CD1c-positive myeloid dendritic cell (primary cell): Measurements from ENCODE around the gene CXCL17.
A peak's percentile ranks its signal among the peaks of the same experiment; 100 is the strongest.

Experiments
- DNase-seq: peaks from one replicate; pipeline ENCODE4 v3.0.0-alpha.2; 2016; ENCODE audit errors: extremely low spot score

The CXCL17 gene

GRCh38 chr19:42401365-42402303 is 41.1 kb downstream of the CXCL17 start:
- DNase-seq = peak; percentile 71

GRCh38 chr19:42400404-42400803 is 42.3 kb downstream of the CXCL17 start:
- no peak for DNase-seq

DNA sequence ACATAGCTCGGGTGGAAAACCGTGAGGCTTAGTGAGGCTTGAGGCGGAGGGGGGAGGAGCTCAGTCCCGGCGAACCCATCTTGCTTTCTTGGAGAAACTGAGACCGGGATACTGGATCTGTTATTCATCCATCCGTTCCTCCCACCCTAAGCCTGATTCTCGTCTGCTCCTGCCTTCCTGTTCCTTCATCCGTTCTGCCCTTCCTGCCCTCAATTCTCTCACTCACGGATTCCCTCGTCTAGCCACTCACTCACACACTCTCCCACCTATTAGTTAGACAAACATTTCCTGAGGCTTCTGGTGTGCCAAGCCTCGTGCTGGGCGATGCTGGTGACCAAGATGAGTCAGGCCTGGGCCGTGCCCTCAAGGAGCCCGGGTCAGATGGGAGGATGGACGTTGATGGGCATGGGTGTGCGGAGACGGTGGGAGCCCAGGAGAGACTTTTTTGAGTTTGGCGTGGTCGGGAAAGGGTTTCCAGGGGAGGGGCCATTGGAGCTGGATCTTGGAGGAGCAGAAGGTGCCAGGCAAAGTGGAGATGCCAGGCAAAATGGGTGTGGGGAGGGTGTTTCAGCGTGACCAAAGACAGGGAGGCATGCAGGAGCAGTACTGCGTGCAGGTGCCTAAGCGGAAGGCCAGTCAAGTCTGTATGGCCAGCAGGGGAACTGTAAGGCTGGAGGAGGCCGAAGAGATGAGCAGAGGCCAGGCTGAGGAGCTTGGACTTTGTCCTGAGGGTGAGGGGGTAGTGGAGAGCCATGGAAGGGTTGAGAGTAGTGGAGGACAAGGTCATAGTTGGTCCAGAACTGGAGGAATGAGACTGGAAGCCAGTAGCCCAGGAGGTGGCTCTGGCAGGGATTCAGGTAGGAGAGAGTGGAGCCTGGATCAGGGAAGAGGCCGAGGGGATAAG is 45.2 kb downstream of the CXCL17 start:
- DNase-seq = no peak

DNA sequence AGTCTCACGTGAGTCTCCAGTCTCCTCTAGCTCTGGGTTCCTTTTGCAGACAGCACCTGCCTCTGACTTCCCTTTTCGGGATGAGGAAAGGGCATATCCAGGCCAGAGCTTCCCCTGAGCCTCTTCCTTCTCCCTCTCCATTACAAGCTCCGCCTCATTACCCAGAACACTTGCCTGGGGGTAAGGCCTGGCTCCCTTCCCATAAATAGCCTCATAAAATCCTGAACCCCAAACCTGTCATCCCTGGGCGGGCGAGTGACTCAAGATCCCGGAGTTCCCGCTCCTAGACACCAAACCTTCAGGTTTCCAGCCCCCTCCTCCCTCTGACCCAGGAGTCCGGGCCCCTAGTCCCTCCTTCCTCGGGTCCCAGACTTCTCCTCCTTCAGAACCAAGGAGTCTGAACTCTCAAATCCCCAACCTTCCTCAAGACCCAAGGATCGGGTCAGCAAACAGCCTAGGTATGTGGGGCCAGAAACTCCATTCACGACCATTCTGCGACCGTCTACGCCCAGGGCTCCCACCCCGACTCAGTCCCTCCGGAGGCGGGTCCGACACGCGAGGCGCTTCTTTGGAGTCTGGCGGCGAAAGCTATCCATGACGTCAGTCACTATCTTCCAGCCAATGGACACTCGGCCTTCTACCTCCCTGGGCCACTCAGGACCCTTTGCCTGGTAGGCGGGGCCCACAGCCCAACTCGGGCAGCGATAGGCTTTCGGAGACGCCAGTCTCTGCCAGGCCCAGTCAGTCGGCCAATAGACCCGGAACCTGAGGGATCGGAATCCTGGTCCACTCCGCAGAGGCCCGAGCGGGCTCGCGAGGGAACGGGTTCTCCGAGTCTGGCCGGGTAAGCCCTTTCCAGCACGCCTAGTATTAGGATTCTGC is 46.1 kb downstream of the CXCL17 start:
- DNase-seq = peak; percentile 98

GRCh38 chr19:42394751-42395150 is 48.0 kb downstream of the CXCL17 start:
- DNase-seq = no peak

DNA sequence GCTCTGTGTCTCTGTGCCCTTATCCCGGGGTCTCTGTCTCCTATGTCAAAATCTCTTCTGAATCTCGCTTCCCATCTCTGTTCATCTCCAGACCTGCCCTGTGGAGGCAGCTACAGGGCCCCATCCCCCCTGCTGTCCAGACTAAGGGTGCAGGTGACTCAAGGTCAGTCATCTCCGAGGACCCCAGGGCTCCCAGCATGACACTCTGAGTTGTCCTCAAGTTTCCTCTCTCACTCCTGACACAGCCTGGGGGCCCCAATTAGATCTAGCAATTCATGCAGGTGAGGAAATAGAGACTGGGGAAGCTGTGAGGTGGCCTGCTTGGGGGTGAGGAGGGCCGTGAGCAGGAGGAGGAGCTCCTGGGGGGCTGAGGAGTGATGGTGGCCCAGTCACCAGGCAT is 50.6 kb downstream of the CXCL17 start:
- no peak for DNase-seq

DNA sequence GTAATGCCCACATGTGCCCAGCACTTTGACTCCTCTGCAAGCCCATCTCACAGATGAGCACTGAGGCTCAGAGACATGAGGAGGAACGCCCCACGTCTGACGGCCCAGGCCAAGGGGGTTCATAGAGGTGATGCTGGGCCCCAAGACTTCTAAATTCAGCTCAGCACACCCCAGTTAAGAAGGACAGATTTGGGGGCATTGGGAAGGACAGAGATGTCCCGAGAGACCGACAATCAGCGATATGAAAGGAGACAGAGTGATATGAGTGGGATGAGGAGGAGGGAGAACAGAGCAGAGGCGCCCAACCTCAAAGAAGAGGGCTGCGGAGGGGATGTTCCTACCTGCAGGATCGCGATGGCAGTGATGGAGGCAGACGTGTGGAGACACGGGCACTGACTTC is 52.8 kb downstream of the CXCL17 start, which contains the start of gene CNFN:
Gene CNFN, minus strand, starts transcription at position 399 of the 400 bp plus-strand sequence. CDS start 1,260 bp downstream, outside the sequence.
- DNase-seq = no peak

GRCh38 chr19:42388851-42389489 is 53.8 kb downstream of the CXCL17 start:
- no peak for DNase-seq

- DNase-seq = peak; percentile 71
Observed at GRCh38 chr19:42386974-42387707, 55.6 kb downstream of the CXCL17 start.

GRCh38 chr19:42380155-42380554 is 62.6 kb downstream of the CXCL17 start:
- no peak for DNase-seq
